Measurements from ENCODE around the gene ACSF3. TPM values are rescaled to one million over a fixed set of nuclear protein-coding genes. Genes with fewer than 3 reads are reported as not detected.

Gene ACSF3
- total RNA-seq, 1 experiment from 2014 or later, result 55.2 TPM

- Mint-ChIP-seq H3K27me3 (ENCODE audit: insufficient read depth, unreplicated experiment) (no peaks in the 10 kb centered on the region), H3K4me3 (ENCODE audit: unreplicated experiment) (no peak overlapping the region), H3K4me1 (ENCODE audit: low read depth, unreplicated experiment) (peaks cover 33% of the 10 kb centered on the region), H3K9me3 (ENCODE audit: unreplicated experiment) (no peaks in the 10 kb centered on the region), H3K36me3 (ENCODE audit: insufficient read depth, unreplicated experiment) (peaks cover 50% of the 10 kb centered on the region), H3K27ac (ENCODE audit: unreplicated experiment) (peak overlapping the region; percentile 56)
- Histone ChIP-seq H3K4me1 (peaks cover 33% of the 10 kb centered on the region), H3K4me3 (ENCODE audit: low read depth, low read length) (no peak overlapping the region), H3K27me3 (replicated peaks; ENCODE audit: control insufficient read depth, insufficient read depth, low read length) (no peaks in the 10 kb centered on the region), H3K36me3 (ENCODE audit: control insufficient read depth, insufficient read depth, low read length) (peaks cover 4% of the 10 kb centered on the region), H3K9me3 (no peaks in the 10 kb centered on the region)
- intact Hi-C loops (cut with micrococcal nuclease; ENCODE audit: unreplicated experiment), result no loop called here
- BruUV-seq (replicated peaks), result no TSS peak
- ChIA-PET CTCF (no interaction called here), POLR2A (no interaction called here)
- no peak for TF ChIP-seq CTCF (IDR thresholded peaks at IDR 0.05; ENCODE audit: insufficient read depth in 1 of 2, low read depth in 1 of 2, low read length in 1 of 2, severe bottlenecking in 1 of 2, unreplicated experiment in 1 of 2)
- no peak for DNase-seq
Observed at GRCh38 chr16:89098767-89099430, 5.2 kb downstream of the ACSF3 start.

GRCh38 chr16:89099905-89100304 lies 6.3 kb downstream of the ACSF3 start:
- TF ChIP-seq CTCF (IDR thresholded peaks at IDR 0.05; ENCODE audit: insufficient read depth in 1 of 2, low read depth in 1 of 2, low read length in 1 of 2, severe bottlenecking in 1 of 2, unreplicated experiment in 1 of 2), result no peak
- no peaks in the 10 kb centered on the region for H3K9me3 Mint-ChIP-seq (ENCODE audit: unreplicated experiment)
- ChIA-PET POLR2A (no interaction called here), CTCF (no interaction called here)
- H3K4me1 Mint-ChIP-seq (ENCODE audit: low read depth, unreplicated experiment), result peaks cover 27% of the 10 kb centered on the region
- Histone ChIP-seq H3K4me1 (peaks cover 33% of the 10 kb centered on the region), H3K9me3 (no peaks in the 10 kb centered on the region), H3K4me3 (ENCODE audit: low read depth, low read length) (no peak overlapping the region), H3K36me3 (ENCODE audit: control insufficient read depth, insufficient read depth, low read length) (peaks cover 4% of the 10 kb centered on the region), H3K27me3 (replicated peaks; ENCODE audit: control insufficient read depth, insufficient read depth, low read length) (no peaks in the 10 kb centered on the region)
- H3K27ac Mint-ChIP-seq (ENCODE audit: unreplicated experiment), result no peak overlapping the region
- no peak overlapping the region for H3K4me3 Mint-ChIP-seq (ENCODE audit: unreplicated experiment)
- intact Hi-C loops (cut with micrococcal nuclease; ENCODE audit: unreplicated experiment), result no loop called here
- no peak for DNase-seq
- no TSS peak for BruUV-seq (replicated peaks)
- peaks cover 44% of the 10 kb centered on the region for H3K36me3 Mint-ChIP-seq (ENCODE audit: insufficient read depth, unreplicated experiment)
- no peaks in the 10 kb centered on the region for H3K27me3 Mint-ChIP-seq (ENCODE audit: insufficient read depth, unreplicated experiment)

- Mint-ChIP-seq H3K27me3 (ENCODE audit: insufficient read depth, unreplicated experiment) (no peaks in the 10 kb centered on the region), H3K27ac (ENCODE audit: unreplicated experiment) (no peak overlapping the region), H3K36me3 (ENCODE audit: insufficient read depth, unreplicated experiment) (peaks cover 44% of the 10 kb centered on the region), H3K9me3 (ENCODE audit: unreplicated experiment) (no peaks in the 10 kb centered on the region), H3K4me3 (ENCODE audit: unreplicated experiment) (no peak overlapping the region), H3K4me1 (ENCODE audit: low read depth, unreplicated experiment) (peaks cover 25% of the 10 kb centered on the region)
- no peak for DNase-seq
- Histone ChIP-seq H3K4me3 (ENCODE audit: low read depth, low read length) (no peak overlapping the region), H3K4me1 (peaks cover 33% of the 10 kb centered on the region), H3K36me3 (ENCODE audit: control insufficient read depth, insufficient read depth, low read length) (peaks cover 4% of the 10 kb centered on the region), H3K9me3 (no peaks in the 10 kb centered on the region), H3K27me3 (replicated peaks; ENCODE audit: control insufficient read depth, insufficient read depth, low read length) (no peaks in the 10 kb centered on the region)
- no TSS peak for BruUV-seq (replicated peaks)
- intact Hi-C loops (cut with micrococcal nuclease; ENCODE audit: unreplicated experiment), result no loop called here
- POLR2A ChIA-PET, result interaction anchor here (0.6 kb wide), 1 partner anchor 87 kb away, joined by 3 read pairs; no protein-coding TSS in a partner anchor
- CTCF ChIA-PET, result no interaction called here
- no peak for TF ChIP-seq CTCF (IDR thresholded peaks at IDR 0.05; ENCODE audit: insufficient read depth in 1 of 2, low read depth in 1 of 2, low read length in 1 of 2, severe bottlenecking in 1 of 2, unreplicated experiment in 1 of 2)
Observed at GRCh38 chr16:89100601-89101302, 7.1 kb downstream of the ACSF3 start.
